Stimulated activated CD4-positive, alpha-beta T cell treated with anti-CD3 and anti-CD28 coated beads, Interleukin-12 subunit alpha, Interleukin-12 subunit beta, amount 100 ng/mL, for 48 hours (primary cell): ENCODE results near the gene BRAT1.

Source experiments
- DNase-seq, 3 donors: peaks; one replicate each; pipeline ENCODE4 v3.0.0-alpha.2; 2020; ENCODE audit warnings: low read depth in 2 of 3, low spot score in 1 of 3

Gene BRAT1

GRCh38 chr7:2585446-2585845 is 30.1 kb upstream of the BRAT1 start:
- DNase-seq: no peak

- no peak for DNase-seq
These were observed 28.7 kb upstream of the BRAT1 start for GRCh38 chr7:2583798-2584580.

- DNase-seq: no peak
These were observed 26.8 kb upstream of the BRAT1 start for GRCh38 chr7:2582006-2582735.

- DNase-seq: no peak
These were observed 25.3 kb upstream of the BRAT1 start for GRCh38 chr7:2580636-2581035.

GRCh38 chr7:2577914-2578680 is 22.8 kb upstream of the BRAT1 start:
- DNase-seq: no peak

GRCh38 chr7:2576742-2577491 is 21.6 kb upstream of the BRAT1 start:
- DNase-seq: no peak

GRCh38 chr7:2575733-2576340 is 20.5 kb upstream of the BRAT1 start:
- no peak for DNase-seq

- DNase-seq: no peak
These were observed 19.9 kb upstream of the BRAT1 start for GRCh38 chr7:2575046-2575732.

- no peak for DNase-seq
These were observed 18.4 kb upstream of the BRAT1 start for GRCh38 chr7:2573761-2574160.

GRCh38 chr7:2572101-2572842 is 16.9 kb upstream of the BRAT1 start:
- no peak for DNase-seq

- no peak for DNase-seq
These were observed 16.1 kb upstream of the BRAT1 start for GRCh38 chr7:2571409-2571808.

- no peak for DNase-seq
These were observed 14.7 kb upstream of the BRAT1 start for GRCh38 chr7:2570021-2570420.

GRCh38 chr7:2569421-2569820 is 14.1 kb upstream of the BRAT1 start:
- no peak for DNase-seq

GRCh38 chr7:2568521-2569223 is 13.3 kb upstream of the BRAT1 start:
- no peak for DNase-seq

GRCh38 chr7:2567679-2568278 is 12.5 kb upstream of the BRAT1 start:
- no peak for DNase-seq

- no peak for DNase-seq
These were observed 11.8 kb upstream of the BRAT1 start for GRCh38 chr7:2566890-2567678.

GRCh38 chr7:2566348-2566889 is 11.1 kb upstream of the BRAT1 start:
- DNase-seq: no peak
